Loucy (cell line): Measurements from ENCODE around the gene CPA2.

Source experiments
- H2AFZ ChIP-seq: fragments of 200-600 bp; sonication (generic); 2 replicates; pipeline ENCODE4 v1.6.0; 2016; ENCODE audit warnings: antibody characterized with exemption, mild to moderate bottlenecking, low read length, moderate library complexity
- H3F3A ChIP-seq: fragments of 200-600 bp; 2 replicates; pipeline ENCODE4 v1.6.0; 2016; ENCODE audit warnings: antibody characterized with exemption, low read depth, mild to moderate bottlenecking
- H3K27me3 ChIP-seq: fragments of 200-600 bp; sonication (generic); 2 replicates; pipeline ENCODE4 v1.6.1; 2014; ENCODE audit warnings: low read length, mild to moderate bottlenecking; ENCODE audit not compliant: insufficient read depth, poor library complexity, severe bottlenecking
- H3K36me3 ChIP-seq: fragments of 200-600 bp; sonication (generic); 2 replicates; pipeline ENCODE4 v1.6.1; 2016; ENCODE audit warnings: low read length; ENCODE audit not compliant: insufficient read depth
- H3K4me1 ChIP-seq: fragments of 200-600 bp; sonication (generic); 2 replicates; pipeline ENCODE4 v1.5.1; 2014; ENCODE audit warnings: low read length, mild to moderate bottlenecking; ENCODE audit not compliant: insufficient read depth, poor library complexity, severe bottlenecking
- H3K4me2 ChIP-seq: fragments of 200-600 bp; sonication (generic); 2 replicates; pipeline ENCODE4 v1.6.0; 2014; ENCODE audit warnings: antibody characterized with exemption, low read length, low read depth, mild to moderate bottlenecking; ENCODE audit not compliant: poor library complexity, severe bottlenecking
- H3K4me3 ChIP-seq: fragments of 200-600 bp; sonication (generic); 2 replicates; pipeline ENCODE4 v1.5.1; 2014; ENCODE audit warnings: low read length, mild to moderate bottlenecking, mixed read lengths; ENCODE audit not compliant: poor library complexity, severe bottlenecking
- H3K79me2 ChIP-seq: fragments of 200-600 bp; sonication (generic); 2 replicates; pipeline ENCODE4 v1.6.1; 2014; ENCODE audit warnings: low read length; ENCODE audit not compliant: insufficient read depth
- H3K9ac ChIP-seq: fragments of 200-600 bp; sonication (generic); 2 replicates; pipeline ENCODE4 v1.6.0; 2014; ENCODE audit warnings: mild to moderate bottlenecking, low read depth, low read length, moderate library complexity; ENCODE audit not compliant: poor library complexity, severe bottlenecking
- H3K9me2 ChIP-seq: fragments of 200-600 bp; sonication (generic); replicated peaks from 2 replicates; pipeline ENCODE4 v1.6.1; 2016; ENCODE audit warnings: low read depth, low read length, mixed read lengths
- H3K9me3 ChIP-seq: fragments of 200-600 bp; sonication (generic); 2 replicates; pipeline ENCODE4 v1.6.1; 2014; ENCODE audit warnings: mild to moderate bottlenecking, antibody characterized with exemption, low read length, low read depth; ENCODE audit not compliant: insufficient read depth
- H4K20me1 ChIP-seq: fragments of 200-600 bp; sonication (generic); 2 replicates; pipeline ENCODE4 v1.6.0; 2014; ENCODE audit warnings: antibody characterized with exemption, low read length, mild to moderate bottlenecking; ENCODE audit not compliant: insufficient read depth, poor library complexity, severe bottlenecking
- CTCF ChIP-seq: fragments of 200-600 bp; sonication (generic); conservative IDR thresholded peaks from 2 replicates; pipeline ENCODE4 v1.5.1; 2014; ENCODE audit warnings: mild to moderate bottlenecking, antibody characterized with exemption, low read length
- EZH2phosphoT487 ChIP-seq: fragments of 200-600 bp; IDR thresholded peaks from 2 replicates; pipeline ENCODE4 v1.6.1; 2018; ENCODE audit warnings: antibody characterized with exemption, mild to moderate bottlenecking, moderate library complexity, borderline replicate concordance

Gene CPA2

GRCh38 chr7:130303551-130303950 lies 36.9 kb downstream of the CPA2 start:
- Histone ChIP-seq H3K9me2 (no peaks in the 10 kb centered on the region), H3K79me2 (no peaks in the 10 kb centered on the region), H3K9ac (no peak overlapping the region), H3K36me3 (no peaks in the 10 kb centered on the region), H4K20me1 (no peaks in the 10 kb centered on the region), H3K4me3 (no peak overlapping the region), H3K9me3 (no peaks in the 10 kb centered on the region), H3K4me2 (no peak overlapping the region), H3K4me1 (no peaks in the 10 kb centered on the region), H3F3A (no peaks in the 10 kb centered on the region), H2AFZ (no peak overlapping the region), H3K27me3 (no peaks in the 10 kb centered on the region)
- TF ChIP-seq CTCF (no peak), EZH2phosphoT487 (no peak)

GRCh38 chr7:130303982-130304381 lies 37.3 kb downstream of the CPA2 start:
- Histone ChIP-seq H3F3A (no peaks in the 10 kb centered on the region), H2AFZ (no peak overlapping the region), H4K20me1 (no peaks in the 10 kb centered on the region), H3K36me3 (no peaks in the 10 kb centered on the region), H3K79me2 (no peaks in the 10 kb centered on the region), H3K9ac (no peak overlapping the region), H3K9me3 (no peaks in the 10 kb centered on the region), H3K9me2 (no peaks in the 10 kb centered on the region), H3K4me2 (no peak overlapping the region), H3K4me3 (no peak overlapping the region), H3K27me3 (no peaks in the 10 kb centered on the region), H3K4me1 (no peaks in the 10 kb centered on the region)
- no peak for TF ChIP-seq EZH2phosphoT487
- no peak for TF ChIP-seq CTCF

DNA sequence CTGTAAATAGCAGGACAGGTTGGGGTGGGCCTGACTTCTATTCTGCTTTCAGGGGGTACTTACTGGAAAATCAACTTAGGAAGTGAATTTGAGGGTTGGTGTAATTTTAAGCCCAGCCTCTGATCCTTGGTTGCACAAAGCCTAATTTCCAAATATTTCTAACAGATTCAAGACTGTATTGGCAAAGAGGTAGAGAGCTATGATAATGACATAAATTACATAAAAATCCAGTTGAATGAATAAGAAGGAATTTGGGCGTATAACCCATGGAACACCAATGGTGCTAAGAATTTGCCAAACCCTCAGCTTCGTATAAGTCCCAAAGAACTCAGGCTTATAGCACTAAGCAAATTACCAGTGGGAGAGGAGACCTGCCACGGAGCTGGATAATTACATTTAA lies 38.2 kb downstream of the CPA2 start:
- no peaks in the 10 kb centered on the region for H3K79me2 ChIP-seq
- H3K9me2 ChIP-seq, result no peaks in the 10 kb centered on the region
- TF ChIP-seq EZH2phosphoT487 (no peak), CTCF (no peak)
- H3F3A ChIP-seq, result no peaks in the 10 kb centered on the region
- H3K4me3 ChIP-seq, result no peak overlapping the region
- no peak overlapping the region for H3K4me2 ChIP-seq
- H3K4me1 ChIP-seq, result no peaks in the 10 kb centered on the region
- H3K27me3 ChIP-seq, result no peaks in the 10 kb centered on the region
- H3K9ac ChIP-seq, result no peak overlapping the region
- H3K36me3 ChIP-seq, result no peaks in the 10 kb centered on the region
- no peak overlapping the region for H2AFZ ChIP-seq
- no peaks in the 10 kb centered on the region for H4K20me1 ChIP-seq
- H3K9me3 ChIP-seq, result no peaks in the 10 kb centered on the region
